Tongue (tissue), 2 donors: ENCODE measurements around the gene VPS13A. TPM values are rescaled to one million over a fixed set of nuclear protein-coding genes. Genes with fewer than 3 reads are reported as not detected.

ENCODE experiments used
- DNase-seq: peaks from one replicate; pipeline ENCODE4 v3.0.0-alpha.2; 2015
- total RNA-seq: library from RNA; depleted of rRNA; stranded (reverse); fragments of >200 nt; gene quantifications from one replicate; pipeline ENCODE4 v1.2.3, GENCODE V29; 2014

VPS13A gene
- total RNA-seq: 68.7 TPM

DNA sequence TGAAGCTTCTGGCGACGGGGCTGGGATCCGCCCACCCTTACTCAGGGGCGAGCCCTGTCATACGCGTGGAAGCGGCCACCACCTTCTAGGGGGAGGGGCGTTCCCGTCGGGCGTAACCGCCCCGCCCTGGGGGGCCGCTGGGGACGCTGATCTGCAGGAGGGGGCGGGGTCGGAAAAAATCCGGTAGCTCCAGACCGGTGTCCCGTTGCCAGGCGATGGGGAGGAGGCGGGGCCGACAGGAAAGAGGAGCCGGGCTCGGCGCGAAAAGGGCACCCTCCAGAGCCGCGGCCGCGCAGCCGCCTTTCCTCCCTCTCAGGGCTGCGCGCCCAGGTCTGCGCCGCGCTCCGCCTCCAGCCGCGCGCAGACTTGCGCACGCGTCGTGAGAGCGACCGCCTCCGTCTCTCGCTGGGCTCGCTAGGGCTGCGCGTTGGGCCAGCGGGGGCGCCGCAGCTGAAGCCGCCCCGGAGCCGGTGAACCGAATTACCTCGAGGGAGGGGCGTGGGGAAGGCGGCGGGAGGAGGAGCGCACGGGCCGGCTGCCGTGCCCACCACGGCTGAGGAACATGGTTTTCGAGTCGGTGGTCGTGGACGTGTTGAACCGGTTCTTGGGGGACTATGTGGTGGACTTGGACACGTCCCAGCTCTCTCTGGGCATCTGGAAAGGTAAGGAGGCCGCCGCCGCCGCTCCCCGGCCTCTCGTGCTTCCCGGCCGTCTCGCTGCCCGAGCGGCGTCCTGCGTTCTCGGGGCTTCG is at the start of gene VPS13A:
VPS13A (plus strand) TSS at position 392 of the 751 bp plus-strand sequence; CDS start at position 563, 171 bp downstream.
- peak; percentile 96 for DNase-seq

GRCh38 chr9:77128125-77128789 is 49.1 kb upstream of the VPS13A start:
- DNase-seq: no peak

DNA sequence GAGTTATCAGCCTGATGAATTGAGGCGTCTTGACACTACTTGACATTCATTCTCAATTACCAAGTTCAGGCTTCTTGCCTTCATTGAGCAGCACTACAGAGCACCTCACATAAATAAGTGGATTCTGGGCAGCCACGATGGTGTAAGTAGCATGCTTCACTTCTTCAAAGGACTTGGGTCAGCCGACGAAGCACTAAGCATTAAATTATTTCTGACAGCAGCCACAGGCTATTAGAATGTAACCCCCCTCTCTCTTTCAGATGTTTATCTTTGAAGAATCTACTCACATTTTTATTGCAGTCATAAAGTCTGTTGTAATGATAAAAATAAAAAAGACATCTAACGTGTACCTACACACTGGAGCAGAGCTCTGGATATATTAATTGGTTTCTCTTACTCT is 45.9 kb upstream of the VPS13A start:
- DNase-seq: no peak

DNA sequence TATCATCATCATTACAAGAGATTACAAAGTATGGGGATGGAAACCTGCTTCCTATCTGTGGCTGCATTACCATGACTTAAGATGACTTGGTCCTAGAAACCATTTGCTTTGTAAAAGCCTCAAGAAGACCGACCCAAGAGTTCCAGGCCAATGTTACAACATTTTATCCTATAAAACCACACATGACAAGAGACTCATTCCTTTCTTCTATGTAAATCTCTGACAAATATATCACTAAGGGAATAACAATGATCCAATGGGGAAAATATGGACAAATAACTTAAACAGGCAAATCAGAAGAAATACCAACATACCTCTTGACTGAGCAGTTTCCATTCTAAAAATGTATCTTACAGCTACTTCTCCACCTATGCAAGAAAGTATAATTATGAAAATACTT is 44.3 kb upstream of the VPS13A start:
- DNase-seq: no peak

GRCh38 chr9:77142366-77142765 is 35.0 kb upstream of the VPS13A start:
- DNase-seq: no peak

DNA sequence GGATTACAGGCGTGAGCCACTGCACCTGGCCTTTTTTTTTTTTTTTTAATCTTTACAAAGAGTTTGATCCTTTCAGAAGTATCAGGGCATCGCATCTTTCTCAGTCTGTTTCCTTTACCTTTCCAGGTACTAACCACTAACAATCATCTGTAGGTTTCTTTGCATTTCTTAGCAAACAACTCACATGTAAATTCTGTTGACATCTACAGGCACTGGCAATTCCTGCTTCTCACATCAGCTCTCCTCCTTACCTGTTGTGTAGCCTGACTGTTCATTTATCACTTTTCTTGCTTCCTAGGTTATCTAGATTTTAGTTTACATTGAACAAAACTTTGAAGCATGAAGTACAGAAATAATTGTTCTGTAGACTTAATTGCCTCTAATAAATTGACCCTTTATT is 27.5 kb upstream of the VPS13A start:
- DNase-seq: no peak

DNA sequence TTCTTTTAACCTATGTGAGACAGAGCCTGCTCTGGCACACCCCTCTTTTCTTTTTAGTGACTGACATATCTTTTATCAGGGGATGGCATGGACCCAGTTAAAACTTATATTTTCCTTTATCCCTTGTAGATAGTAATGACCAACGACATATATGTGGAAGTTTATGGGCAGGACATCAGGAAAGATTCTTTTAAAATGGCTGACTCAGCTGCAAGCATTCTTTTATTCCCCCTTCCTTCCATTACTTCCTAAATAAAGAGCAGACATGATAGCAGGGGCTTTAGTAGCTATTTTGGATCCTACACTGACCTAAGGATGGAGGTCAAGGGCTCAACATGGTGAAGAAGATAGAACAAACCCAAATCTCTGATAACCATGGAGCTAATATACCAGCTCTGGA is 25.0 kb upstream of the VPS13A start:
- no peak for DNase-seq

- DNase-seq: no peak
Observed at GRCh38 chr9:77156646-77157371, 20.5 kb upstream of the VPS13A start.

GRCh38 chr9:77158772-77159513 is 18.4 kb upstream of the VPS13A start:
- no peak for DNase-seq

GRCh38 chr9:77161191-77161590 is 16.1 kb upstream of the VPS13A start:
- no peak for DNase-seq

DNA sequence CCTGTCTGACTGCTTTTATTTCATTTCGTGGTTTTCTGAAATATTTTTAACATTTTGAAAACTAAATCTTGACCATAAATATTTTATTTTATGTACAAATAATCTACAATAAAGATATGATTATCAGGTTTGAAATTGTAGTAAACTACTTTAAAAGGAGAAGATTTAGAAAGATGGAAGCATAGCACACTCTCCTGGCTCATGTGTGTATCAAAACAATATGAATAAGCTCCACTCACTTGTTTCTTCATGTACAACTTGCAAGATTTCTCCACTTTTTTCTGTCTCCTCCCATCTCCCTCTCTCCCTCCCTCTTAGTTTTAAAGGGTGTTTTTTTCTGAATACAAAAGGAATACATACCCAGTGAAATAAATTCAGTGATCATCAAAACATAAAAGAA is 15.4 kb upstream of the VPS13A start:
- DNase-seq: no peak

GRCh38 chr9:77162366-77162765 is 15.0 kb upstream of the VPS13A start:
- no peak for DNase-seq

GRCh38 chr9:77163884-77164283 is 13.4 kb upstream of the VPS13A start:
- no peak for DNase-seq

DNA sequence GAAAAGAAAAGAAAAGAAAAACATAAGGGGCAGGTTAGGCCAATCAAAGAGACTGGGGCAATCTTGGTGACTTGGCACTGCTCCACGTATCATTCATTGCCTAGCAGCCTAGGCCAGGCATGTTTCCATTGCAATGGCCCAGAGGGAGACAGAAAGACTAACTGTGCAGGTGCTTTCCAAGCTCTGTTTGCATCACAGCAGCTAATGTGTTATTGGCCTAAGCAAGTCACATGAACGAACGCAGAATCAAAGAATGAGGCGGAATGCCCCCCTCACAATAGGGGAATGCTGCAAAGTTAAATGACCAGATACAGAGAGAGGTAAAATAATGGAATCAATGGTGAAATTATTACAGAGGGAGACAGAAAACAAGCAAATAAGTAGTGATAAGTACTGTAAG is 11.1 kb upstream of the VPS13A start:
- no peak for DNase-seq

GRCh38 chr9:77170991-77171699 is 6.2 kb upstream of the VPS13A start:
- peak; percentile 41 for DNase-seq

- DNase-seq: no peak
Observed at GRCh38 chr9:77175151-77175550, 2.2 kb upstream of the VPS13A start.

DNA sequence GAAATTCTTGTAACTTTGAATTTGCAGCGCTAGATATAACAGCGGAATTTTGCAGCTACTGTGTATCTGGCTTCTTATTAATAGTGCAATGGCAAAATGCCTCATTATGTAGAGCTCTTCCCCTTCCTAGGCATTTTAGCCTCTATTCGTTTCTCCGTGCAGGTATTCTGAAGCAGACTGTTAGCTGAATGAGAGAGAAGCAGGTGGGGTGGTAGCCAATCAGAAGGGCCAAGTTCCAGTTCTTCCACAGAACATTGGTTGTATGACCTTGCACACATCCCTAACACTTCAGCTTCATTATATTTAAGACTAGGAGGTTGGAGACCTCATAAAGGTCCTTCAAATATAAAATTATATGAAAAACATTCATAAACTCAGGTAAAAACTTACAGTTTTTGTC is 1.2 kb upstream of the VPS13A start:
- no peak for DNase-seq

DNA sequence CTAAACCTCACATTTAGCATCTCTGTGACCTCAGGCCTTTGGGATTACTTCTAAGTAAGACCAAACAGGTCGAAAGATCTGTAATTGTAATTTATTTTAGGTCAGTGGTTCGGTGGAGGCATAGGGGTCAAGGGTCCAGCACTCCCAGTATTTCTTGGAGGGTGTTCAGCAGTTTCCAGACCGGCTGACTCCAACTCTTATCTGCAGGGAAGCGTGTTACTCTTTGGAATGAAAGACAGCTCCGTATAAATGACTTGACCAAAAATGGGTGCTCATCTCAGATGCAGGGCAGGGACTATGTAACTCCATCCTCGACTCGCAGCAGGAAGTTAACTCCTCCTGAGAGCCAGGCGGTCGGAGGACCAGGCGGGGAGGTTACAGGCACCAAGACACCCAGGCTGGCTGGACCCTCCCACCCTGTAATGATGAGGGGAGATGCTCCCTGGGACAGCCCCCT is 620 bp upstream of the VPS13A start:
- no peak for DNase-seq

DNA sequence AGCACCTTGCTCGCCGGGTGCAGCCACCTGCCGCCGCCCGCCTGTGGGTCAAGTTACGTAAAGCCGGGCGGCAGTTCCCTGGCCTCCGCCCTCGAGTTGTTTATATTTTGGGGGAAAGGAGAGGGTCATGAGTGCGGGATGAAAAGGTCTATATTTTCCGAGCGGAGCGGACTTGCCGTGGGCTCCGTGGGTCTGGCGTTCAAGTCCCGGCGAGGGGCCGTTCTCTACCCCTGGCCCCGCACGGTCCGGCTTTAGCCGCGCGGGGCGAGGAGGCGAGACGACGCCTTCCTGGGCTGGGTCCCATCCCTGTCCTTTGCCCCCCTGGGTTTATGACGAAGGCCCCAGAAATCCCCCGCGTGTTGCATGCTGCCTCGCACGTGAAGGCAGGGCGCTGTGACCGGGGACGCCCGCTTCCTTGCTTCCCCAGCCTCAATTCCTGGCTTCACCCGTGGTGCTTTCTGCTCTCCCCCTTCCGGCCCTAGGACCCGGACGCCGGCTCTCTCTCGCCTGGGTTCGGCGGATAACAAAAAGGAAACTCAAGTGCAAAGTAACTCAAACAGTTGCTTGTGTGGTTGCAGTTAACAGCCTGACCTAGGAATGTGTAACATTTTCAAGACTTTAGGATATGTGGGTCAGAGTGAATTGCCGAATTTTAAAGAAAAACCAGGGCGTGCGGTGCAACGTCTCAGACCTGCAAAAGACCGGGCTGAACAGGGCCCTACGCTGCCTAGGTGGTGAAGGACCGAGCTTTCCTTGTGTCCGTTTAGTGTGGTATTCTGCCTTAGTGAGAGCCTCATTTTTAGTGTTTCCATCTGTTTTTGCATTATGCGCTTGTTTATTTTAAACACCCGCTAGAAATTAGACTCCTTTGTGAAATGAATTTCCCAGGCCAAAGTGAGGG is 810 bp downstream of the VPS13A start:
- DNase-seq: peak; percentile 54

DNA sequence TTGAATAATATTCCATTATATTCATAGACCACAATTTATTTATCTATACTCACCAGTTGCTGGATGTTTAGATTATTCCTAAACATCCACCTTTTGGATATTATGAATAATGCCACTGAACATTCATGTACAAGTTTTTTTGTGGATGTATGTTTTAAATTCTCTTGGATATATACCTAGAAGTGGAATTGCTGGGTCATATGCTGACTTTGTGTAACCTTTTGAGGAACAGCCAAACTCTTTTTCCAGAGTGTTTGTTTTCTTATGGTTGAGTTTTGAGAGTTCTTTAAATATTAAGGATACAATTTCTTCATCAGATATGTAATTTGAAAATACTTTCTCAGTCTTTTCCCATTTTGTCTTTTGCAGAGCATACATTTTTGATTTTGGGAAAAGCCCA is 2.7 kb downstream of the VPS13A start:
- no peak for DNase-seq

DNA sequence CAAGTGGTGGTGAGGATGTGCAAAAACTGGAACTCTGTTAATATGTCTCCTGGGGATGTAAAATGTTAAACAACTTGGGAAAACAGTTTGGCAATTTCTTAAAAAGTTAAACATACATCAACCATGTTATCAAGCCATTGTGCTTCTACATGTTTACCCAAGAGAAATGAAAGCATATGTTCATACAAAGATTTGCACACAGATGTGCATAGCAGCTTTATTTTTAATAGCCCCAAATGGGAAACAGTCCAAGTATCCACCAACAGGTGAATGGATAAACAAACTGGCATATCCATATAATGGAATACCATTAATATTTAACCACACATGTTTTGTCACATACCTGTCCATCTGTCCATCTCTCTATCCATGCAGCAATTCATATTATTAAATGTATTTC is 6.2 kb downstream of the VPS13A start:
- no peak for DNase-seq
